Glomerular endothelial cell (primary cell): Measurements from ENCODE around the gene RBMS1. TPM values are rescaled to one million over a fixed set of nuclear protein-coding genes. Genes with fewer than 3 reads are reported as not detected.
"Not testable (repeated sequence)": the region's sequence is repeated elsewhere in the genome, so short reads cannot be mapped to it uniquely, and the experiment has no call there.

ENCODE experiments used
- DNase-seq: peaks from one replicate; pipeline ENCODE4 v3.0.0-alpha.2; 2011; ENCODE audit warnings: low read depth, low spot score; ENCODE audit errors: extremely low read depth
- total RNA-seq: library from RNA; depleted of rRNA; stranded (reverse); fragments of >200 nt; gene quantifications from 2 replicates; pipeline ENCODE4 v1.2.3, GENCODE V29; 2015

RBMS1 gene
- total RNA-seq, 1 donor from 2014 or later: 69.7 TPM

GRCh38 chr2:160502478-160502877, 8.9 kb upstream of the RBMS1 start:
- DNase-seq: no peak

- no peak for DNase-seq
Measured at GRCh38 chr2:160501370-160501769, 7.8 kb upstream of the RBMS1 start.

- DNase-seq: no peak
Measured at GRCh38 chr2:160499865-160500264, 6.3 kb upstream of the RBMS1 start.

GRCh38 chr2:160498137-160498536, 4.5 kb upstream of the RBMS1 start:
- DNase-seq: no peak

GRCh38 chr2:160494201-160494644, 616 bp upstream of the RBMS1 start:
- no peak for DNase-seq

GRCh38 chr2:160492401-160493226, 993 bp downstream of the RBMS1 start:
- DNase-seq: no peak

GRCh38 chr2:160491911-160492371, 1.7 kb downstream of the RBMS1 start:
- DNase-seq: peak; percentile 29

- DNase-seq: no peak
Measured at GRCh38 chr2:160490733-160491685, 2.6 kb downstream of the RBMS1 start.

GRCh38 chr2:160489111-160489510, 4.5 kb downstream of the RBMS1 start:
- DNase-seq: no peak

GRCh38 chr2:160488289-160488688, 5.3 kb downstream of the RBMS1 start:
- DNase-seq: not testable (repeated sequence)

GRCh38 chr2:160486341-160486740, 7.3 kb downstream of the RBMS1 start:
- no peak for DNase-seq

GRCh38 chr2:160484859-160485520, 8.6 kb downstream of the RBMS1 start:
- no peak for DNase-seq

GRCh38 chr2:160482673-160483072, 10.9 kb downstream of the RBMS1 start:
- no peak for DNase-seq

GRCh38 chr2:160479269-160479668, 14.3 kb downstream of the RBMS1 start:
- no peak for DNase-seq

GRCh38 chr2:160478660-160479059, 14.9 kb downstream of the RBMS1 start:
- no peak for DNase-seq

- no peak for DNase-seq
Measured at GRCh38 chr2:160477032-160477431, 16.6 kb downstream of the RBMS1 start.

- no peak for DNase-seq
Measured at GRCh38 chr2:160474891-160475787, 18.5 kb downstream of the RBMS1 start.

- no peak for DNase-seq
Measured at GRCh38 chr2:160474319-160474645, 19.3 kb downstream of the RBMS1 start.

GRCh38 chr2:160473468-160474318, 19.9 kb downstream of the RBMS1 start:
- DNase-seq: no peak
